Astrocyte (in vitro differentiated cells and primary cell): ENCODE data around the gene MGMT. TPM values are rescaled to one million over a fixed set of nuclear protein-coding genes. Genes with fewer than 3 reads are reported as not detected.

Experiments used
- DNase-seq: peaks from one replicate; pipeline ENCODE4 v3.0.0-alpha.2; 2010; ENCODE audit warnings: low read depth
- FAIRE-seq: peaks from 2 replicates; lab custom pipeline; 2011; peaks lifted over from hg19 to GRCh38; lab: Jason Lieb, UNC
- H2AFZ ChIP-seq: 2 replicates; pipeline ENCODE4 v1.6.0; 2012; ENCODE audit warnings: low read depth, low read length, inconsistent platforms
- H3K27ac ChIP-seq: 2 replicates; pipeline ENCODE4 v1.5.1; 2011; ENCODE audit warnings: low read depth, low read length, inconsistent platforms
- H3K27me3 ChIP-seq: 2 replicates; pipeline ENCODE4 v1.6.0; 2011; ENCODE audit warnings: low read length, inconsistent platforms; ENCODE audit not compliant: insufficient read depth
- H3K36me3 ChIP-seq: 2 replicates; pipeline ENCODE4 v1.5.1; 2011; ENCODE audit warnings: low read length, inconsistent platforms; ENCODE audit not compliant: insufficient read depth
- H3K4me1 ChIP-seq: 2 replicates; pipeline ENCODE4 v1.5.1; 2011; ENCODE audit warnings: low read length, inconsistent platforms; ENCODE audit not compliant: insufficient read depth
- H3K4me2 ChIP-seq: 2 replicates; pipeline ENCODE4 v1.6.0; 2012; ENCODE audit warnings: low read length, inconsistent platforms
- H3K4me3 ChIP-seq: 2 replicates; pipeline ENCODE4 v1.5.1; 2011; ENCODE audit warnings: low read depth, mild to moderate bottlenecking, low read length, inconsistent platforms; ENCODE audit not compliant: insufficient read depth
- H3K79me2 ChIP-seq: 2 replicates; pipeline ENCODE4 v1.6.0; 2012; ENCODE audit warnings: mild to moderate bottlenecking, low read length, inconsistent platforms; ENCODE audit not compliant: insufficient read depth
- H3K9ac ChIP-seq: 2 replicates; pipeline ENCODE4 v1.6.0; 2012; ENCODE audit warnings: mild to moderate bottlenecking, low read length, inconsistent platforms
- H3K9me3 ChIP-seq: 2 replicates; pipeline ENCODE4 v1.5.1; 2012; ENCODE audit warnings: low read depth, mild to moderate bottlenecking, low read length, inconsistent platforms; ENCODE audit not compliant: insufficient read depth
- H4K20me1 ChIP-seq: 2 replicates; pipeline ENCODE4 v1.6.0; 2012; ENCODE audit warnings: low read length, inconsistent platforms; ENCODE audit not compliant: insufficient read depth
- H3K27ac Mint-ChIP-seq: one replicate; pipeline ENCODE4 v1.8.0; 2021; ENCODE audit warnings: mild to moderate bottlenecking, mixed read lengths; ENCODE audit not compliant: unreplicated experiment
- H3K27me3 Mint-ChIP-seq: one replicate; pipeline ENCODE4 v1.8.0; 2021; ENCODE audit warnings: low read depth, mixed read lengths; ENCODE audit not compliant: unreplicated experiment
- H3K36me3 Mint-ChIP-seq: one replicate; pipeline ENCODE4 v1.8.0; 2021; ENCODE audit warnings: low read depth, mixed read lengths; ENCODE audit not compliant: unreplicated experiment
- H3K4me1 Mint-ChIP-seq: one replicate; pipeline ENCODE4 v1.8.0; 2021; ENCODE audit warnings: low read depth, mixed read lengths; ENCODE audit not compliant: unreplicated experiment
- H3K4me3 Mint-ChIP-seq: one replicate; pipeline ENCODE4 v1.8.0; 2021; ENCODE audit warnings: mild to moderate bottlenecking, moderate library complexity, mixed read lengths; ENCODE audit not compliant: unreplicated experiment
- H3K9me3 Mint-ChIP-seq: one replicate; pipeline ENCODE4 v1.8.0; 2021; ENCODE audit warnings: mild to moderate bottlenecking, mixed read lengths; ENCODE audit not compliant: unreplicated experiment
- EZH2 ChIP-seq: IDR thresholded peaks from 2 replicates; pipeline ENCODE4 v1.6.1; 2012; ENCODE audit warnings: mild to moderate bottlenecking, low read length, inconsistent platforms; ENCODE audit not compliant: insufficient read depth
- total RNA-seq: library from RNA; stranded (reverse); gene quantifications from 2 replicates; pipeline ENCODE4 v1.2.1, GENCODE V29; 2021
- TF ChIP-seq, protein P1 (sequence below): IDR thresholded peaks from 2 replicates; pipeline ENCODE4 v1.5.1; 2011; ENCODE audit warnings: low read depth, mild to moderate bottlenecking, inconsistent platforms, low read length, moderate library complexity; ENCODE audit not compliant: insufficient read depth

MGMT gene
- total RNA-seq, 1 donor from 2014 or later = 9.5 TPM

DNA sequence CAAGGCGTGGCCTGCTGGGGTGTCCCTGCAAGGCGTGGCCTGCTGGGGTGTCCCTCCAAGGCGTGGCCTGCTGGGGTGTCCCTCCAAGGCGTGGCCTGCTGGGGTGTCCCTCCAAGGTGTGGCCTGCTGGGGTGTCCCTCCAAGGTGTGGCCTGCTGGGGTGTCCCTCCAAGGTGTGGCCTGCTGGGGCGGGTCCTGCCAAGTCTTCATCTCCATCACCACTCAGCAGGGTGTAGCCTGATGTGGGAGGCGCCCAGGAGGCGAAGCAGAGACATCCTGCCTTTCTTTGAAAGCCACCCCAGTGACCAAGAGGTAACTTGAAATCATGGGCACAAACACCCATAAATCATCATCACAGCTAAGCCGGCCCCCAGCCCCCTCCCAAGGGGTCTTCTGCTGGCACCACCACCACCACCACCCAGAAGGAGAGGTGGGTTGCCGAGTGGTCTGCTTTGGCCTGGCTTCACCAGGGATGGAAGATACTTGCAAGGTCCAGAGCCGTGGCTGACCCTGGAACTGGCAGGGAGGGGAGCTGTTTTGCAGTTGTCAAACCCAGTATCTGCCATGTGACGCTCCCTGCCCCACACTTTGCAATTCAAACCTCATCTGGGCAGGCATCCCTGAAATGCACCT lies 306.4 kb downstream of the MGMT start:
- FAIRE-seq (no peak), DNase-seq (no peak)
- H3K9me3 Mint-ChIP-seq = no peaks in the 10 kb centered on the region
- peaks cover 3% of the 10 kb centered on the region for H3K36me3 Mint-ChIP-seq
- peaks cover 6% of the 10 kb centered on the region for H3K27me3 Mint-ChIP-seq
- Histone ChIP-seq H3K36me3 (no peaks in the 10 kb centered on the region), H2AFZ (no peak overlapping the region), H3K4me1 (no peaks in the 10 kb centered on the region), H4K20me1 (no peaks in the 10 kb centered on the region), H3K27ac (no peak overlapping the region), H3K79me2 (no peaks in the 10 kb centered on the region), H3K4me2 (no peak overlapping the region), H3K27me3 (no peaks in the 10 kb centered on the region), H3K9me3 (peaks cover 6% of the 10 kb centered on the region), H3K4me3 (no peak overlapping the region), H3K9ac (no peak overlapping the region)
- TF ChIP-seq, protein P1, sequence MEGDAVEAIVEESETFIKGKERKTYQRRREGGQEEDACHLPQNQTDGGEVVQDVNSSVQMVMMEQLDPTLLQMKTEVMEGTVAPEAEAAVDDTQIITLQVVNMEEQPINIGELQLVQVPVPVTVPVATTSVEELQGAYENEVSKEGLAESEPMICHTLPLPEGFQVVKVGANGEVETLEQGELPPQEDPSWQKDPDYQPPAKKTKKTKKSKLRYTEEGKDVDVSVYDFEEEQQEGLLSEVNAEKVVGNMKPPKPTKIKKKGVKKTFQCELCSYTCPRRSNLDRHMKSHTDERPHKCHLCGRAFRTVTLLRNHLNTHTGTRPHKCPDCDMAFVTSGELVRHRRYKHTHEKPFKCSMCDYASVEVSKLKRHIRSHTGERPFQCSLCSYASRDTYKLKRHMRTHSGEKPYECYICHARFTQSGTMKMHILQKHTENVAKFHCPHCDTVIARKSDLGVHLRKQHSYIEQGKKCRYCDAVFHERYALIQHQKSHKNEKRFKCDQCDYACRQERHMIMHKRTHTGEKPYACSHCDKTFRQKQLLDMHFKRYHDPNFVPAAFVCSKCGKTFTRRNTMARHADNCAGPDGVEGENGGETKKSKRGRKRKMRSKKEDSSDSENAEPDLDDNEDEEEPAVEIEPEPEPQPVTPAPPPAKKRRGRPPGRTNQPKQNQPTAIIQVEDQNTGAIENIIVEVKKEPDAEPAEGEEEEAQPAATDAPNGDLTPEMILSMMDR = no peak
- no peak for TF ChIP-seq EZH2
- no peaks in the 10 kb centered on the region for H3K4me1 Mint-ChIP-seq
- no peak overlapping the region for H3K4me3 Mint-ChIP-seq
- H3K27ac Mint-ChIP-seq = no peak overlapping the region

DNA sequence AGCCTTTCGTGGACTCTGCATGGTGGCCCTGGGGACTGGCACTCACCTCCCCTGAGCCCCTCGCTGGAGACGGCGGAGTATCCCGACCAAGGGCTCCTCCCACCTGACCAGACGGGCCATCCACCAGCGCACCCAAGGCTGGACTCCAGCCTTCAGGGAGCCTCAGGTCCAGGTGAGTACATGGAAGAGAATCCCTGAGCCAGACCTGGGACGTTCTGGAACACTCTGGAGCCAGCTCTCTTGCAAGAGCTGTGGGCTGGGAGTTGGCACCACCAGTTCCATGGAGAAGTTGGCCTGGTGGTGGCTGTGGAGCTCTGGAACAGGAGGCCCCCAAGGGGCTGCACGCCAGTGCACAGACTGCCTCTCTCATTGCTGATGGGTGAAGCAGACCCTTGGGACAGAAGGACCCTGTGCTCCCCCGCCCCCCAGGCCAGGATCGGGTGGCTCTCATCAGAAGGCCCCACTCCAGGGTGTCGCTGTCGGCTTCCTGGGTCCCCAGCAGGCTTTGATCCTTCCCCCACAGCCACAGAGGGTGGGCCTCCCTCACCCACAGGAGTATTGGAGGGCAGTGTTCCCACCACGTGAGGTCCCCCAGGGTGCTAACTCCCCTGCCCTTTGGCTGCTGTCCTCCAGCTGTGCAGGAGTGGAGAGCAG lies 307.2 kb downstream of the MGMT start:
- Mint-ChIP-seq H3K9me3 (no peaks in the 10 kb centered on the region), H3K4me1 (no peaks in the 10 kb centered on the region), H3K27ac (no peak overlapping the region), H3K27me3 (peaks cover 6% of the 10 kb centered on the region), H3K36me3 (peaks cover 3% of the 10 kb centered on the region), H3K4me3 (no peak overlapping the region)
- Histone ChIP-seq H3K4me1 (no peaks in the 10 kb centered on the region), H3K36me3 (no peaks in the 10 kb centered on the region), H3K9ac (no peak overlapping the region), H4K20me1 (no peaks in the 10 kb centered on the region), H3K27ac (no peak overlapping the region), H3K4me2 (no peak overlapping the region), H3K27me3 (no peaks in the 10 kb centered on the region), H3K79me2 (no peaks in the 10 kb centered on the region), H3K4me3 (no peak overlapping the region), H2AFZ (no peak overlapping the region), H3K9me3 (peaks cover 4% of the 10 kb centered on the region)
- DNase-seq = no peak
- FAIRE-seq = no peak
- no peak for TF ChIP-seq EZH2
- TF ChIP-seq, protein P1 = no peak
